ENCODE data around the gene TBC1D24. TPM values are rescaled to one million over a fixed set of nuclear protein-coding genes. Genes with fewer than 3 reads are reported as not detected.

The TBC1D24 gene
- total RNA-seq, 1 experiment from 2014 or later, result 14.0 TPM

- no peak for DNase-seq (ENCODE audit: low read depth)
Observed at GRCh38 chr16:2515180-2515851, 40.4 kb downstream of the TBC1D24 start.

GRCh38 chr16:2516391-2517240 lies 41.7 kb downstream of the TBC1D24 start:
- DNase-seq (ENCODE audit: low read depth), result peak; percentile 48

GRCh38 chr16:2517954-2518605 lies 43.2 kb downstream of the TBC1D24 start:
- DNase-seq (ENCODE audit: low read depth), result no peak

GRCh38 chr16:2518823-2519710 lies 44.1 kb downstream of the TBC1D24 start:
- no peak for DNase-seq (ENCODE audit: low read depth)

GRCh38 chr16:2519711-2520080 lies 44.8 kb downstream of the TBC1D24 start:
- DNase-seq (ENCODE audit: low read depth), result no peak

GRCh38 chr16:2520097-2520783 lies 45.3 kb downstream of the TBC1D24 start, which contains the start of gene AMDHD2:
AMDHD2 (plus strand) TSS chr16:2520371; CDS start chr16:2520459, 88 bp downstream.
- peak; percentile 80 for DNase-seq (ENCODE audit: low read depth)

GRCh38 chr16:2520784-2521531 lies 46.0 kb downstream of the TBC1D24 start:
- DNase-seq (ENCODE audit: low read depth), result peak; percentile 47

GRCh38 chr16:2523801-2524231 lies 48.9 kb downstream of the TBC1D24 start:
- no peak for DNase-seq (ENCODE audit: low read depth)

GRCh38 chr16:2524339-2524938 lies 49.5 kb downstream of the TBC1D24 start:
- DNase-seq (ENCODE audit: low read depth), result no peak

GRCh38 chr16:2526135-2526534 lies 51.2 kb downstream of the TBC1D24 start:
- DNase-seq (ENCODE audit: low read depth), result no peak

- no peak for DNase-seq (ENCODE audit: low read depth)
Observed at GRCh38 chr16:2527071-2527783, 52.3 kb downstream of the TBC1D24 start.

GRCh38 chr16:2527784-2528100 lies 52.8 kb downstream of the TBC1D24 start:
- no peak for DNase-seq (ENCODE audit: low read depth)

GRCh38 chr16:2528161-2529060 lies 53.5 kb downstream of the TBC1D24 start:
- no peak for DNase-seq (ENCODE audit: low read depth)

GRCh38 chr16:2529061-2529931 lies 54.4 kb downstream of the TBC1D24 start:
- peak; percentile 40 for DNase-seq (ENCODE audit: low read depth)

- no peak for DNase-seq (ENCODE audit: low read depth)
Observed at GRCh38 chr16:2529961-2530628, 55.2 kb downstream of the TBC1D24 start.

Data from HT1080 (cell line).